HEK293 (cell line): ENCODE results near the gene UNC13A.

ENCODE experiments used
- ZBTB21 ChIP-seq: fragments of 450-650 bp; formaldehyde crosslinking; IDR thresholded peaks from 2 replicates; pipeline ENCODE4 v1.5.1; 2017; ENCODE audit warnings: missing biosample characterization, missing genetic modification characterization
- ZNF292 ChIP-seq: fragments of 450-650 bp; formaldehyde crosslinking; IDR thresholded peaks from 2 replicates; pipeline ENCODE4 v1.5.1; 2016; ENCODE audit warnings: low read depth, missing biosample characterization, missing genetic modification characterization, borderline replicate concordance
- ZNF362 ChIP-seq: fragments of 450-650 bp; formaldehyde crosslinking; IDR thresholded peaks from 2 replicates; pipeline ENCODE4 v1.5.1; 2016; ENCODE audit warnings: missing biosample characterization, missing genetic modification characterization
- ZNF394 ChIP-seq: fragments of 450-650 bp; formaldehyde crosslinking; IDR thresholded peaks from 2 replicates; pipeline ENCODE4 v1.5.1; 2016; ENCODE audit warnings: missing biosample characterization, missing genetic modification characterization, mild to moderate bottlenecking, moderate library complexity, borderline replicate concordance
- ZNF426 ChIP-seq: fragments of 450-650 bp; formaldehyde crosslinking; IDR thresholded peaks from 2 replicates; pipeline ENCODE4 v1.5.1; 2017; ENCODE audit warnings: missing biosample characterization, missing genetic modification characterization, mild to moderate bottlenecking, inconsistent platforms, moderate library complexity
- ZNF433 ChIP-seq: fragments of 450-650 bp; formaldehyde crosslinking; IDR thresholded peaks from 2 replicates; pipeline ENCODE4 v1.5.1; 2016; ENCODE audit warnings: missing biosample characterization, missing genetic modification characterization, low read depth
- ZNF558 ChIP-seq: fragments of 450-650 bp; formaldehyde crosslinking; IDR thresholded peaks from 2 replicates; pipeline ENCODE4 v1.5.1; 2016; ENCODE audit warnings: missing biosample characterization, missing genetic modification characterization
- ZNF623 ChIP-seq: fragments of 450-650 bp; formaldehyde crosslinking; IDR thresholded peaks from 2 replicates; pipeline ENCODE4 v1.5.1; 2016; ENCODE audit warnings: missing biosample characterization, missing genetic modification characterization
- ZNF629 ChIP-seq: fragments of 450-650 bp; formaldehyde crosslinking; IDR thresholded peaks from 2 replicates; pipeline ENCODE4 v1.5.1; 2017; ENCODE audit warnings: missing biosample characterization, missing genetic modification characterization
- ZNF654 ChIP-seq: fragments of 450-650 bp; formaldehyde crosslinking; IDR thresholded peaks from 2 replicates; pipeline ENCODE4 v1.5.1; 2016; ENCODE audit warnings: low read depth, missing biosample characterization, missing genetic modification characterization
- ZNF664 ChIP-seq: fragments of 450-650 bp; formaldehyde crosslinking; IDR thresholded peaks from 2 replicates; pipeline ENCODE4 v1.5.1; 2016; ENCODE audit warnings: missing biosample characterization, missing genetic modification characterization
- ZXDB ChIP-seq: fragments of 450-650 bp; formaldehyde crosslinking; IDR thresholded peaks from 2 replicates; pipeline ENCODE4 v1.5.1; 2016; ENCODE audit warnings: missing biosample characterization, missing genetic modification characterization
- TF ChIP-seq, protein P1 (sequence below): fragments of 450-650 bp; formaldehyde crosslinking; conservative IDR thresholded peaks from 2 replicates; pipeline ENCODE4 v1.5.1; 2016; ENCODE audit warnings: low read depth, missing biosample characterization, missing genetic modification characterization

Gene UNC13A

DNA sequence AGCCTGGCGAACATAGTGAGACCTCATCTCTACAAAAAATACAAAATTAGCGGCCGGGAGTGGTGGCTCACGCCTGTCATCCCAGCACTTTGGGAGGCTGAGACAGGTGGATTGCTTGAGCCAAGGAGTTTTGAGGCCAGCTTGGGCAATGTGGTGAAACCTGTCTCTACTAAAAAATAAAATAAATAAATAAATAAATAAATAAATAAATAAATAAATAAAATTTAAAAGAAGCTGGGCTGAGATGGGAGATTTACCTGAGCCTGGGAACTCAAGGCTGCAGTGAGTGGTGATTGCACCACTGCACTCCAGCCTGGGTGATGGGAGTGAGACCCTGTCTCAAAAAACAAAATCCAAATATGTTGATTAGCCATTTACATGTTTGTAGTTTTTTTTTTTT is 135.4 kb downstream of the UNC13A start (continued):
- TF ChIP-seq ZNF623 (peak; percentile 82), ZNF426 (peak; percentile 85), ZNF394 (peak; percentile 90; the same call in 1 of the 2 replicates), ZNF654 (tag by site-specific recombination) (peak; percentile 29; the same call in 1 of the 2 replicates), ZNF664 (tag by site-specific recombination) (peak; percentile 59; the same call in 1 of the 2 replicates), ZNF629 (tag by site-specific recombination) (0 out of 2 replicates have a peak, but pooled peaks have one; percentile 34), ZNF558 (tag by site-specific recombination) (peak; percentile 67), ZNF292 (tag by site-specific recombination) (0 out of 2 replicates have a peak, but pooled peaks have one; percentile 31), ZNF362 (tag by site-specific recombination) (peak; percentile 53; the same call in 1 of the 2 replicates), ZBTB21 (tag by site-specific recombination) (0 out of 2 replicates have a peak, but pooled peaks have one; percentile 16), ZXDB (peak; percentile 61; the same call in 1 of the 2 replicates), ZNF433 (tag by site-specific recombination) (peak; percentile 32; the same call in 1 of the 2 replicates)
- TF ChIP-seq, protein P1, sequence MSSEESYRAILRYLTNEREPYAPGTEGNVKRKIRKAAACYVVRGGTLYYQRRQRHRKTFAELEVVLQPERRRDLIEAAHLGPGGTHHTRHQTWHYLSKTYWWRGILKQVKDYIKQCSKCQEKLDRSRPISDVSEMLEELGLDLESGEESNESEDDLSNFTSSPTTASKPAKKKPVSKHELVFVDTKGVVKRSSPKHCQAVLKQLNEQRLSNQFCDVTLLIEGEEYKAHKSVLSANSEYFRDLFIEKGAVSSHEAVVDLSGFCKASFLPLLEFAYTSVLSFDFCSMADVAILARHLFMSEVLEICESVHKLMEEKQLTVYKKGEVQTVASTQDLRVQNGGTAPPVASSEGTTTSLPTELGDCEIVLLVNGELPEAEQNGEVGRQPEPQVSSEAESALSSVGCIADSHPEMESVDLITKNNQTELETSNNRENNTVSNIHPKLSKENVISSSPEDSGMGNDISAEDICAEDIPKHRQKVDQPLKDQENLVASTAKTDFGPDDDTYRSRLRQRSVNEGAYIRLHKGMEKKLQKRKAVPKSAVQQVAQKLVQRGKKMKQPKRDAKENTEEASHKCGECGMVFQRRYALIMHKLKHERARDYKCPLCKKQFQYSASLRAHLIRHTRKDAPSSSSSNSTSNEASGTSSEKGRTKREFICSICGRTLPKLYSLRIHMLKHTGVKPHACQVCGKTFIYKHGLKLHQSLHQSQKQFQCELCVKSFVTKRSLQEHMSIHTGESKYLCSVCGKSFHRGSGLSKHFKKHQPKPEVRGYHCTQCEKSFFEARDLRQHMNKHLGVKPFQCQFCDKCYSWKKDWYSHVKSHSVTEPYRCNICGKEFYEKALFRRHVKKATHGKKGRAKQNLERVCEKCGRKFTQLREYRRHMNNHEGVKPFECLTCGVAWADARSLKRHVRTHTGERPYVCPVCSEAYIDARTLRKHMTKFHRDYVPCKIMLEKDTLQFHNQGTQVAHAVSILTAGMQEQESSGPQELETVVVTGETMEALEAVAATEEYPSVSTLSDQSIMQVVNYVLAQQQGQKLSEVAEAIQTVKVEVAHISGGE (tag by site-specific recombination), result peak; percentile 66
